HG02870 (cell line): ENCODE results near the gene PIGBOS1.

Experiments
- ATAC-seq: cut with Tn5 transposase; IDR thresholded peaks from one replicate; pipeline ENCODE4 v1.9.1; 2021; ENCODE audit warnings: mild to moderate bottlenecking, moderate library complexity; ENCODE audit not compliant: unreplicated experiment

Gene PIGBOS1

GRCh38 chr15:55267401-55268175, 51.3 kb downstream of the PIGBOS1 start:
- ATAC-seq: peak; percentile 48
